Mucosa of rectum (tissue), 2 donors: ENCODE results near the gene MIAT.
A peak's percentile ranks its signal among the peaks of the same experiment; 100 is the strongest.
"Not testable (repeated sequence)": the region's sequence is repeated elsewhere in the genome, so short reads cannot be mapped to it uniquely, and the experiment has no call there.

Experiments
- H3K27ac ChIP-seq, 2 donors: one replicate each; pipeline ENCODE4 v1.7.0; 2013; ENCODE audit warnings: inconsistent platforms in 2 of 2, low read depth in 2 of 2, low read length in 2 of 2
- H3K27me3 ChIP-seq, 2 donors: one replicate each; pipeline ENCODE4 v1.7.0; 2013; ENCODE audit warnings: low read length in 2 of 2; ENCODE audit not compliant: control insufficient read depth in 2 of 2, insufficient read depth in 2 of 2
- H3K36me3 ChIP-seq, 2 donors: one replicate each; pipeline ENCODE4 v1.7.0; 2013; ENCODE audit warnings: low read length in 2 of 2; ENCODE audit not compliant: control insufficient read depth in 2 of 2, insufficient read depth in 2 of 2
- H3K4me1 ChIP-seq, 2 donors: one replicate each; pipeline ENCODE4 v1.7.0; 2013; ENCODE audit warnings: low read length in 2 of 2, mild to moderate bottlenecking in 1 of 2; ENCODE audit not compliant: control insufficient read depth in 2 of 2, insufficient read depth in 2 of 2
- H3K4me3 ChIP-seq, 2 donors: one replicate each; pipeline ENCODE4 v1.7.0; 2013; ENCODE audit warnings: low read length in 2 of 2
- H3K9ac ChIP-seq, 2 donors: one replicate each; pipeline ENCODE4 v1.7.0; 2013; ENCODE audit warnings: low read length in 2 of 2, low read depth in 1 of 2, mild to moderate bottlenecking in 1 of 2
- H3K9me3 ChIP-seq, 2 donors: one replicate each; pipeline ENCODE4 v1.7.0; 2013; ENCODE audit warnings: low read length in 2 of 2; ENCODE audit not compliant: control insufficient read depth in 2 of 2
- donor health status: healthy.
- donor health status: Normal muscosa, but diverticular disease.

MIAT gene

DNA sequence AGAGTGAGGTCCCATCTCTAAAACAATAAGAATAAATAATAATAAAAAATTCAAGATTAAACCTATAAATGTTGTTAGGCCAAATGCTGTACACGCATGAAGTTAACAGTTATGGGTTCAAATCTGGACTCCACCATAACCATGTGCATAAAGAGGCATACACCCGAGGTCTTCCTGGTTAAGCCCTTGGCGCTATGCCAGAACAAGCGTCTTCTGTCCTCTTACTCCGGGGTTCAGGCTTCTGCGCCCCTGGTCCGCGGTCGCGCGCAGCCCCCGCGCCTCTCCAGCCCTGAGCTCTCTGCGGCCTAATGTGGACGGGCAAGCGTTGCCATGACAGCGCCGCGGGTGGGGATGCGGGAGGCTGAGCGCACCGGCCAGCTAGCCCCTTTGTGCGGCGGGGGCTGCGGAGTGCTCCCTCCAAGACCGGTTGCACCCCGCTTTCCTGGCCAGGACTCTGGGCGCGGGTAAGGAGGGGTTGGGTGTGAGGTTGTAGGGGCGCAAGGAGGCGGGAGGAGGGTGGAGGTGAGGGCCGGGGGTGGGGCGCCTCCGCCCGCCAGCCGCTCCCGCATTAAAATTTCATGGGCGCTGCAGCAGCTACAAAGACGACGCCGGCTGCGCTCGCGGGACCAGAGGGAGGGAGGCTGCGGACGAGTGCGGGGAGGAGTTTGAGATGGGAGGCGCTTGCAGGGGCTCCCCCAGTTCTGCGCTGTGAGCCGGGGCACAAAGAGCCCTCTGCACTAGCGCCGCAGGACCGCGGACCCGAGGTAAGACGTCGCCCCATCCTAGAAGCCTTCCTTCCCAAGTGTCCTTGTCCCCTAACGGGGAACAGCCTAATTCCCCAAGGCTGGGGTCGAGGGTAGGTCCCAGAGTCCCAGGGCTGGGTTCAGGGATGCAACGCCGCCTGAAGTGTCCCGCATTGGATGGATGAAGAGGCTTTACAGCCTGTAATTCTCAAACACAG lies at the start of gene MIAT:
Gene MIAT, plus strand, starts transcription at position 698 of the 961 bp plus-strand sequence.
- no peaks in the 10 kb centered on the region for H3K36me3 ChIP-seq
- peaks cover 0 to 9% of the 10 kb centered on the region in 2 donors for H3K4me1 ChIP-seq
- no peak within 1 kb of the TSS for H3K27ac ChIP-seq
- peaks cover 15 to 26% of the 10 kb centered on the region in 2 donors for H3K27me3 ChIP-seq
- peak within 1 kb of the TSS; percentile 24 to 70 for H3K4me3 ChIP-seq
- H3K9me3 ChIP-seq, result no peaks in the 10 kb centered on the region
- peak within 1 kb of the TSS in 1 of 2 donors; percentile 24 for H3K9ac ChIP-seq

DNA sequence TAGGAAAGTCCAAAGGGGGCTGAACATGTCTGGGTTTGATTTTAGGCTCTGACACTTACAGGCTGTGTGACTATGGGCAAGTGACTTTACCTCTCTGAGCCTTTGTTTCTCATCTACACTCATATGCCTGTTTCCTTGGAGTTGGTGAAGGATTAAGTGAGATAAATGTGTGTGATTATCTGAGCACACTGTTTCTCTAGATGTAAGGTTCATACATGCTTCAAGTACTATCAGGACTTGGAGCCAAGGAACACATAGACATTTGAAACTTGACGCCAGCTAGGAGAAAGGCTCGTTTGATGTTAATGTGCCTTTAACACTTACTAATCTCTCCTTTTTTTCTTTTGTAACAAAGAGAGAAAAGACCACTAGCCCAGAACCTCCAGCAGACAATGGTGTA lies 49.3 kb upstream of the MIAT start:
- H3K4me1 ChIP-seq, result peaks cover 0 to 11% of the 10 kb centered on the region in 2 donors
- H3K27me3 ChIP-seq, result peaks cover 0 to 3% of the 10 kb centered on the region in 2 donors
- H3K9me3 ChIP-seq, result no peaks in the 10 kb centered on the region
- no peak overlapping the region for H3K4me3 ChIP-seq
- no peak overlapping the region for H3K27ac ChIP-seq
- no peak overlapping the region for H3K9ac ChIP-seq
- H3K36me3 ChIP-seq, result no peaks in the 10 kb centered on the region

- Histone ChIP-seq H3K9ac (no peak overlapping the region), H3K9me3 (no peaks in the 10 kb centered on the region), H3K4me1 (peaks cover 0 to 11% of the 10 kb centered on the region in 2 donors), H3K4me3 (no peak overlapping the region), H3K27ac (peak overlapping the region in 1 of 2 donors; percentile 52), H3K36me3 (no peaks in the 10 kb centered on the region), H3K27me3 (peaks cover 0 to 3% of the 10 kb centered on the region in 2 donors)
Observed at GRCh38 chr22:26609287-26609686, 48.1 kb upstream of the MIAT start.

GRCh38 chr22:26610072-26610958 lies 47.1 kb upstream of the MIAT start:
- peaks cover 0 to 13% of the 10 kb centered on the region in 2 donors for H3K4me1 ChIP-seq
- peak overlapping the region in 1 of 2 donors; percentile 24 for H3K9ac ChIP-seq
- H3K9me3 ChIP-seq, result no peaks in the 10 kb centered on the region
- H3K27me3 ChIP-seq, result peaks cover 0 to 3% of the 10 kb centered on the region in 2 donors
- H3K27ac ChIP-seq, result peak overlapping the region in 1 of 2 donors; percentile 52
- H3K4me3 ChIP-seq, result no peak overlapping the region
- no peaks in the 10 kb centered on the region for H3K36me3 ChIP-seq

DNA sequence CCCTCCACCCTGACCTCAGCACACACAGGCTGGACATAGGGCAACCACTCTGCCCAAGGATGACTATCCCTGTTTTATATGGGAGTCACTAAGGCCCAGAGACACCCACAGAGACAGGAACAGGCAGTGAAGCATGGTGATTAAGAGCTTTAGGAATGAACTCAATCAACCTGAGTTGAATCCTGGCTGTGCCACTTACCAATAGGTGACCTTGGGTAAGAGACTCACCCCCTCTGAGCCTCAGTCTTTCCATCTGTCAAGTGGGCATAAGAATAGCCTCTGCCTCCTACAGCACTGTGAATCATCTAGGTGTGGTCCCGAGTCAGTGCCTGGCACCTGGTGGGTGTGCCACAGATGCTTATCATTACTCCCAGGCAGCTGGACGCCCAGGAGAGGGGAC lies 46.4 kb upstream of the MIAT start:
- Histone ChIP-seq H3K27ac (peak overlapping the region in 1 of 2 donors; percentile 52), H3K4me3 (no peak overlapping the region), H3K36me3 (no peaks in the 10 kb centered on the region)

DNA sequence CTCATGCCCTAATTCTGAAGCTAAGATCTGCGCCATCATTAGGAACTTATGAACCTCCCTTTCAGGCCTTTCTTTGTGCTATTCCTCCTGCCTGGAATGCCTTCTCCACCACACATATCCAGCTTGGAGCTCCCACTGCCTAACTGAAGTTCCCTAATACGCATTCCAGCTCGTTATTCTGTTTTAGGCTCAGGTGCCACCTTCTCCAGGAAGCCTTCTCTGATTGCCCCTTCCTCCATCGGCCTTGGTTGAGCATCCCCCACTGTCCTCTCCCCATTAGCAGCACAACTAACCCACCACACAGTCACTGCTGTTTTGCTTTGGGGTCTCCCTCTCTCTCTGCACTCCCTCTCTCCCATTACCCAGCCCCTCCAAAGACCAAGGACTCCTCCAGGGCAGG lies 44.7 kb upstream of the MIAT start:
- Histone ChIP-seq H3K9me3 (no peaks in the 10 kb centered on the region), H3K27me3 (peaks cover 0 to 3% of the 10 kb centered on the region in 2 donors), H3K36me3 (no peaks in the 10 kb centered on the region), H3K9ac (no peak overlapping the region), H3K27ac (no peak overlapping the region), H3K4me3 (no peak overlapping the region), H3K4me1 (peaks cover 0 to 13% of the 10 kb centered on the region in 2 donors)

More for the DNA sequence above, 46.4 kb upstream of the MIAT start:
- Histone ChIP-seq H3K27me3 (peaks cover 0 to 3% of the 10 kb centered on the region in 2 donors), H3K9me3 (no peaks in the 10 kb centered on the region), H3K9ac (no peak overlapping the region), H3K4me1 (peaks cover 0 to 13% of the 10 kb centered on the region in 2 donors)

- H3K27ac ChIP-seq, H3K4me3 ChIP-seq, H3K36me3 ChIP-seq, H3K9ac ChIP-seq, H3K27me3 ChIP-seq, H3K9me3 ChIP-seq: not testable (repeated sequence)
- H3K4me1 ChIP-seq, result peaks cover 0 to 13% of the 10 kb centered on the region in 2 donors
Observed at GRCh38 chr22:26613753-26614152, 43.6 kb upstream of the MIAT start.

DNA sequence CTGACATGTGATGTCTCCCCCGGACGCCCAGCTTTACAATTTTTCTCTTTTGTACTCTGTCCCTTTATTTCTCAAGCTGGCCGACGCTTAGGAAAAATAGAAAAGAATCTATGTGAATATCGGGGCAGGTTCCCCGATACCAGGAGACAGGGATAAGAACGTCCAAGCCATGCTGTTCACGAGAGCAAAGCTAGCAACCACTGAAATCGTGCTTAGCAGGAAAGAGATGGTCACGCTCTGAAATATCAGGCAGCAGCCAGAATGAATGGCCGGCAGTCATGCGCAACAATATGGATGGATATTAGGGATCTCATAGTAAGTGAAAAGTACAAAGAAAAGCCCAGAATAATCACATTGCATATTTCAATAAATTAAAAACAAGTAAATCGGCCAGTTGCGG lies 43.1 kb upstream of the MIAT start:
- Histone ChIP-seq H3K27ac (peak overlapping the region in 1 of 2 donors; percentile 9), H3K9ac (no peak overlapping the region), H3K9me3 (no peaks in the 10 kb centered on the region), H3K4me3 (no peak overlapping the region), H3K36me3 (no peaks in the 10 kb centered on the region), H3K4me1 (peaks cover 0 to 13% of the 10 kb centered on the region in 2 donors), H3K27me3 (peaks cover 0 to 3% of the 10 kb centered on the region in 2 donors)

GRCh38 chr22:26615149-26615548 lies 42.2 kb upstream of the MIAT start:
- no peaks in the 10 kb centered on the region for H3K36me3 ChIP-seq
- no peaks in the 10 kb centered on the region for H3K9me3 ChIP-seq
- peaks cover 0 to 3% of the 10 kb centered on the region in 2 donors for H3K27me3 ChIP-seq
- H3K4me1 ChIP-seq, result peaks cover 0 to 8% of the 10 kb centered on the region in 2 donors
- H3K4me3 ChIP-seq, result no peak overlapping the region
- H3K9ac ChIP-seq, result no peak overlapping the region
- H3K27ac ChIP-seq, result no peak overlapping the region
